BJ (cell line): ENCODE data around the gene SFTA2. TPM values are rescaled to one million over a fixed set of nuclear protein-coding genes. Genes with fewer than 3 reads are reported as not detected.
"Not testable (repeated sequence)": the region's sequence is repeated elsewhere in the genome, so short reads cannot be mapped to it uniquely, and the experiment has no call there.

Experiments
- CTCF ChIA-PET: fragments of 350-600 bp; formaldehyde crosslinking; extraction: SDS; loops from one replicate; lab custom pipeline; 2021; ENCODE audit warnings: antibody characterized with exemption, inconsistent platforms; lab: Yijun Ruan, JAX
- POLR2A ChIA-PET: fragments of 300-600 bp; sonication (Branson Sonifier 250); formaldehyde crosslinking; extraction: SDS; loops from one replicate; lab custom pipeline; 2021; ENCODE audit warnings: antibody characterized with exemption; lab: Charles Lee
- DNase-seq: peaks from one replicate; pipeline ENCODE4 v3.0.0-alpha.2; 2011; ENCODE audit warnings: low read depth
- H3K27me3 ChIP-seq: 2 replicates; pipeline ENCODE4 v1.6.0; 2011; ENCODE audit warnings: low read length; ENCODE audit not compliant: control insufficient read depth, insufficient read depth
- H3K36me3 ChIP-seq: 2 replicates; pipeline ENCODE4 v1.5.1; 2011; ENCODE audit warnings: low read length; ENCODE audit not compliant: control insufficient read depth, insufficient read depth
- H3K4me3 ChIP-seq: 2 replicates; pipeline ENCODE4 v1.5.1; 2011; ENCODE audit warnings: low read depth, mild to moderate bottlenecking, control low read depth, low read length
- CTCF ChIP-seq: IDR thresholded peaks from 2 replicates; pipeline ENCODE4 v1.5.1; 2011; ENCODE audit warnings: low read depth, mild to moderate bottlenecking, control low read depth, inconsistent platforms, low read length, moderate library complexity; ENCODE audit not compliant: insufficient read depth
- polyA plus RNA-seq: library from polyadenylated mRNA; depleted of rRNA; stranded (reverse); fragments of >200 nt; gene quantifications from 2 replicates; pipeline ENCODE4 v1.2.3, GENCODE V29; 2011

SFTA2 gene
- polyA plus RNA-seq, 1 experiment: not detected

- peak; percentile 94 for DNase-seq
- ChIA-PET POLR2A (interaction anchor here (0.5 to 0.7 kb wide), 3 partner anchors 25 to 706 kb away, joined by 3 to 4 read pairs (median 3); no protein-coding TSS in a partner anchor), CTCF (interaction anchor here (1.1 to 1.9 kb wide), 4 partner anchors 23 to 171 kb away, joined by 3 to 5 read pairs (median 4); no protein-coding TSS in a partner anchor)
- no peaks in the 10 kb centered on the region for H3K27me3 ChIP-seq
- H3K4me3 ChIP-seq: peak within 1 kb of the TSS; percentile 77
- H3K36me3 ChIP-seq: peaks cover 18% of the 10 kb centered on the region
- TF ChIP-seq CTCF: no peak
These were observed 24.0 kb downstream of the SFTA2 start, which contains the start of gene GTF2H4 for GRCh38 chr6:30907758-30908591. TSS of gene GTF2H4 (plus strand) at chr6:30908207.

DNA sequence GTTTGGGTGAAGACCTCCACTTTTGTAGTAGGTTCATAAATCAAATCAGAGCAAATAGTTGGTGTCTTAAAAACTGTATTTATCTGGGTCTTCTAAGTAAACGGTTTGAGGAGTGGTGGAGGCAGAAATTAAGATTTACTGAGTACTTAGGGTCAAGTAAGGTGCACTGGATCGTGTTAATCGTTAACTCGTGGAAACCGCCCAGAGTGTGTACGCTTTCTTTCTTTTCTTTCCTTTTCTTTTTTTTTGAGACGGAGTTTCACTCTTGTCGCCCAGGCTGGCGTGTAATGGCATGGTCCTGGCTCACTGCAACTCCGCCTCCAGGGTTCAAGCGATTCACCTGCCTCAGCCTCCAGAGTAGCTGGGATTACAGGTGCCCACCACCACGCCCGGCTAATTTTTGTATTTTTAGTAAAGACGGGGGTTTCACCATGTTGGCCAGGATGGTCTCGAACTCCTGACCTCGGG lies 24.6 kb downstream of the SFTA2 start:
- Histone ChIP-seq H3K36me3 (peaks cover 17% of the 10 kb centered on the region), H3K4me3 (peak overlapping the region; percentile 77)
- POLR2A ChIA-PET: interaction anchor here (0.6 to 0.7 kb wide), 2 partner anchors 24 to 705 kb away, joined by 3 read pairs; no protein-coding TSS in a partner anchor
- CTCF ChIA-PET: interaction anchor here (0.9 to 2.9 kb wide), 8 partner anchors 7 to 172 kb away, joined by 3 to 19 read pairs (median 3); partner anchors contain the start of gene VARS2
- H3K27me3 ChIP-seq, DNase-seq: not testable (repeated sequence)

GRCh38 chr6:30903236-30903635 lies 28.7 kb downstream of the SFTA2 start:
- ChIA-PET POLR2A (no interaction called here), CTCF (interaction anchor here (1.1 kb wide), 1 partner anchor 18 kb away, joined by 3 read pairs; no protein-coding TSS in a partner anchor)
- no peak for TF ChIP-seq CTCF
- H3K27me3 ChIP-seq: no peaks in the 10 kb centered on the region
- no peak overlapping the region for H3K4me3 ChIP-seq
- peaks cover 9% of the 10 kb centered on the region for H3K36me3 ChIP-seq
- DNase-seq: no peak

- no peak for TF ChIP-seq CTCF
- DNase-seq: no peak
- CTCF ChIA-PET: interaction anchor here (1.2 kb wide), 1 partner anchor 74 kb away, joined by 3 read pairs; no protein-coding TSS in a partner anchor
- Histone ChIP-seq H3K4me3 (no peak overlapping the region), H3K36me3 (peaks cover 14% of the 10 kb centered on the region), H3K27me3 (no peaks in the 10 kb centered on the region)
- POLR2A ChIA-PET: no interaction called here
These were observed 29.3 kb downstream of the SFTA2 start for GRCh38 chr6:30902709-30903108.

DNA sequence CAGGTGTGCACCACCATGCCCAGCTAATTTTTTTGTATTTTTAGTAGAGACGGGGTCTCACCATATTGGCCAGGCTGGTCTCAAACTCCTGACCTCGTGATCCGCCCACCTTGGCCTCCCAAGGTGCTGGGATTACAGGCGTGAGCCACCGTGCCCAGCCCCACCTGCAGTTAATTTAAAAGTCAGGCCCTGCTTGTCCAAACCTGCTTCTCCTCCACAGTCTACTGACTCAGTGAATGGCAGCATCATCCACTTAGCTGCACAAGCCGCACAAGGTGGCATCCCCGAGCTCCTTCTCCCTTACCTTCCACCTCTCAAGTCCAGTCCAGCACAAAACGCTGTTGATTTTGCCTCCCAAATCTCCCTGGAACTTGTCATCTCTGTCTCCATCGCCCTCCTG lies 29.8 kb downstream of the SFTA2 start:
- POLR2A ChIA-PET: not testable (repeated sequence)

DNA sequence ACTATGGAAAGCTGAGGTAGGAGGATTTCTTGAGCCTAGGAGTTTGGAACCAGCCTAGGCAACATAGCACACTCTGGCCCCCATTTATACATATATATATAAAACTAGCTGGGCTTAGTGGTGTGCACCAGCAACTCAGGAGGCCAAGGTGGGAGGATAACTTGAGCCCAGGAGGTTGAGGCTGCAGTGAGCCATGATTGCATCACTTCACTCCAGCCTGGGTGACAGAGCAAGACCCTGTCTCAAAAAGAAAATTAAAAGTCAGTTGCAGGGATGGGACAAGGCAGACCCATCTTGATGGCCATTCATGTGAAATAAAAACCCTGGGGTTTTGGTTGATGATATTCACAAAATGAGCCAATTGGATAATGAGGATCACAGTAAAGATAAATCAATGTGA lies 30.5 kb downstream of the SFTA2 start:
- H3K36me3 ChIP-seq: peaks cover 19% of the 10 kb centered on the region
- ChIA-PET POLR2A (no interaction called here), CTCF (interaction anchor here (0.7 kb wide), 1 partner anchor 13 kb away, joined by 3 read pairs; the partner anchor contains the start of gene VARS2)
- H3K27me3 ChIP-seq: no peaks in the 10 kb centered on the region
- DNase-seq: no peak
- H3K4me3 ChIP-seq: no peak overlapping the region
- TF ChIP-seq CTCF: no peak

More for the DNA sequence above, 29.8 kb downstream of the SFTA2 start:
- not testable (repeated sequence) for DNase-seq, H3K27me3 ChIP-seq, H3K4me3 ChIP-seq
- peaks cover 19% of the 10 kb centered on the region for H3K36me3 ChIP-seq
- CTCF ChIA-PET: interaction anchor here (1.2 kb wide), 1 partner anchor 74 kb away, joined by 3 read pairs; no protein-coding TSS in a partner anchor
